Neural cell (in vitro differentiated cells): ENCODE results near the gene ACACA. TPM values are rescaled to one million over a fixed set of nuclear protein-coding genes. Genes with fewer than 3 reads are reported as not detected.

Experiments used
- H2AFZ ChIP-seq: fragments of 200-600, 300-800 bp; sonication (generic), shearing (Covaris generic); 2 replicates; pipeline ENCODE4 v1.6.0; 2014; ENCODE audit warnings: low read depth, mild to moderate bottlenecking, antibody characterized with exemption, low read length, moderate library complexity
- H3F3A ChIP-seq: fragments of 200-600 bp; shearing (Covaris generic); 2 replicates; pipeline ENCODE4 v1.6.1; 2016; ENCODE audit warnings: mild to moderate bottlenecking, moderate library complexity, mixed read lengths, antibody characterized with exemption, low read length; ENCODE audit not compliant: insufficient read depth, poor library complexity, severe bottlenecking
- H3K27ac ChIP-seq: fragments of 200-600, 300-800 bp; sonication (generic), shearing (Covaris generic); 2 replicates; pipeline ENCODE4 v1.5.1; 2014; ENCODE audit warnings: mild to moderate bottlenecking, low read length, moderate library complexity
- H3K27me3 ChIP-seq: fragments of 300-800, 200-600 bp; sonication (generic), shearing (Covaris generic); 2 replicates; pipeline ENCODE4 v1.6.0; 2014; ENCODE audit warnings: mild to moderate bottlenecking, low read depth, low read length, moderate library complexity; ENCODE audit not compliant: insufficient read depth
- H3K36me3 ChIP-seq: fragments of 300-800, 200-600 bp; sonication (generic), shearing (Covaris generic); 2 replicates; pipeline ENCODE4 v1.5.1; 2014; ENCODE audit warnings: mild to moderate bottlenecking, antibody characterized with exemption, low read length, moderate library complexity; ENCODE audit not compliant: insufficient read depth
- H3K4me2 ChIP-seq: fragments of 300-800, 200-600 bp; sonication (generic), shearing (Covaris generic); 2 replicates; pipeline ENCODE4 v1.6.0; 2014; ENCODE audit warnings: mild to moderate bottlenecking, low read length
- H3K4me3 ChIP-seq: fragments of 300-800, 200-600 bp; sonication (generic), shearing (Covaris generic); 2 replicates; pipeline ENCODE4 v1.5.1; 2014; ENCODE audit warnings: mild to moderate bottlenecking, low read length, moderate library complexity
- H3K79me2 ChIP-seq: fragments of 200-600 bp; shearing (Covaris generic); replicated peaks from 2 replicates; pipeline ENCODE4 v1.6.0; 2014; ENCODE audit warnings: mild to moderate bottlenecking, low read length, moderate library complexity; ENCODE audit not compliant: insufficient read depth
- H3K9ac ChIP-seq: fragments of 300-800, 200-600 bp; sonication (generic), shearing (Covaris generic); 2 replicates; pipeline ENCODE4 v1.6.1; 2016; ENCODE audit warnings: mild to moderate bottlenecking, low read length, mixed read lengths
- H3K9me2 ChIP-seq: fragments of 200-600 bp; shearing (Covaris generic); 2 replicates; pipeline ENCODE4 v1.6.1; 2016; ENCODE audit warnings: mild to moderate bottlenecking, low read length, mixed read lengths; ENCODE audit not compliant: insufficient read depth
- H3K9me3 ChIP-seq: fragments of 200-600, 300-800 bp; sonication (generic), shearing (Covaris generic); 2 replicates; pipeline ENCODE4 v1.6.1; 2016; ENCODE audit warnings: mild to moderate bottlenecking, mixed run types, low read length, moderate library complexity, mixed read lengths
- H4K20me1 ChIP-seq: fragments of 200-600 bp; shearing (Covaris generic); 2 replicates; pipeline ENCODE4 v1.6.1; 2016; ENCODE audit warnings: mild to moderate bottlenecking, mixed run types; ENCODE audit not compliant: insufficient read depth
- EP300 ChIP-seq: fragments of 450-650 bp; conservative IDR thresholded peaks from 2 replicates; pipeline ENCODE4 v1.6.1; 2014; ENCODE audit warnings: antibody characterized with exemption, mild to moderate bottlenecking, moderate library complexity; ENCODE audit not compliant: poor library complexity, severe bottlenecking
- EZH2 ChIP-seq: fragments of 200-600, 300-800 bp; shearing (Covaris generic), sonication (generic); IDR thresholded peaks from 2 replicates; pipeline ENCODE4 v1.6.1; 2014; ENCODE audit warnings: antibody characterized with exemption, low read length, borderline replicate concordance, mild to moderate bottlenecking; ENCODE audit not compliant: insufficient read depth, poor library complexity, severe bottlenecking
- MXI1 ChIP-seq: fragments of 450-650 bp; conservative IDR thresholded peaks from 2 replicates; pipeline ENCODE4 v1.6.1; 2014; ENCODE audit warnings: antibody characterized with exemption, mild to moderate bottlenecking; ENCODE audit not compliant: poor library complexity, severe bottlenecking
- POLR2AphosphoS5 ChIP-seq: IDR thresholded peaks from 2 replicates; pipeline ENCODE4 v1.6.1; 2012
- RAD21 ChIP-seq: fragments of 450-650 bp; conservative IDR thresholded peaks from 2 replicates; pipeline ENCODE4 v1.6.1; 2014; ENCODE audit warnings: antibody characterized with exemption, mild to moderate bottlenecking, moderate library complexity
- SMC3 ChIP-seq: fragments of 450-650 bp; conservative IDR thresholded peaks from 2 replicates; pipeline ENCODE4 v1.6.1; 2014; ENCODE audit warnings: antibody characterized with exemption, mild to moderate bottlenecking, moderate library complexity; ENCODE audit not compliant: poor library complexity
- TAF1 ChIP-seq: IDR thresholded peaks from 2 replicates; pipeline ENCODE4 v1.6.1; 2012; ENCODE audit warnings: low read depth
- polyA plus RNA-seq: library from polyadenylated mRNA; depleted of rRNA; stranded (reverse); fragments of >200 nt; gene quantifications from 2 replicates; pipeline ENCODE4 v1.2.3, GENCODE V29; 2014
- TF ChIP-seq, protein P1 (sequence below): fragments of 450-650 bp; IDR thresholded peaks from 2 replicates; pipeline ENCODE4 v1.5.1; 2014; ENCODE audit warnings: antibody characterized with exemption, mild to moderate bottlenecking, moderate library complexity; ENCODE audit not compliant: poor library complexity, severe bottlenecking
- TF ChIP-seq, protein P2 (sequence below): IDR thresholded peaks from 2 replicates; pipeline ENCODE4 v1.6.1; 2012; ENCODE audit warnings: borderline replicate concordance

The ACACA gene
- polyA plus RNA-seq, 1 donor from 2014 or later: 38.4 TPM

DNA sequence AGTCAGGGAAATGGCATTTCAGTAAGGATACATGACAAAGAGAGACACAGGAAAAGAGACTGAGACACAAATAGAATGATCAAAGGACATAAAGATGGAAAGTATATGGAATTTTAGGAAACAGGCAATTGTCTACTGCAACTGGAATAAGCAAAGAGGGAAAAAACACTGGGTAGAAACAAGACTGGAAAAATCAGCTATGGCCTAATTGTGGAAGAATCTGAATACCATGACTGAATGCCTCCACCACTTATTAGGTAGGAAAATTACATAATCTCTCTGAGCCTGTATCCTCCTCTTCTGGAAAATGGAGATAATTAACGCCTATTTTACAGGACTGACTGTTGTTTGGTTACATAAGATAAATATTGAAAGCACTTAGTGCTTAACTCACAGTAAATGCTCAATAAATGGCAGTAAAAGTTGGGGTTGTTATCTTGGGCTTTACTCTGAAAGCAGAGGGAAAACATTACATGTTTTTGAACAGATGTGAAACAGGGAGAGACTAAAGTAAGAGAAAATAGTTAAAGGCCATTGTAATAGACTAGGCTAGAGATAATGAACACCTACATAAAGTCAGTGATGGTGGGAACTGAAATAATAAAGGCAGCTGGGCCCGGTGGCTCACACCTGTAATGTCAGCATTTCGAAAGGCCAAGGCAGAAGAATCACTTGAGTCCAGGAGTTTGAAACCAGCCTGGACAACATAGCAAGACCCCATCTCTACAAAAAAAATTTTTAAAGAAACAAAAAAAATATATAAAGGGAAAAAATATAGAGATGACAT is 94.3 kb downstream of the ACACA start:
- Histone ChIP-seq H3K9ac (no peak overlapping the region), H3K4me3 (no peak overlapping the region), H3K4me2 (no peak overlapping the region), H3K27ac (no peak overlapping the region), H3K27me3 (no peaks in the 10 kb centered on the region), H3K79me2 (no peaks in the 10 kb centered on the region), H3F3A (no peaks in the 10 kb centered on the region), H3K9me3 (no peaks in the 10 kb centered on the region), H2AFZ (no peak overlapping the region), H3K36me3 (no peaks in the 10 kb centered on the region), H3K9me2 (no peaks in the 10 kb centered on the region), H4K20me1 (no peaks in the 10 kb centered on the region)
- TF ChIP-seq EP300 (no peak), EZH2 (no peak), SMC3 (no peak), MXI1 (no peak), TAF1 (no peak), RAD21 (no peak), POLR2AphosphoS5 (no peak)
- TF ChIP-seq, protein P1, sequence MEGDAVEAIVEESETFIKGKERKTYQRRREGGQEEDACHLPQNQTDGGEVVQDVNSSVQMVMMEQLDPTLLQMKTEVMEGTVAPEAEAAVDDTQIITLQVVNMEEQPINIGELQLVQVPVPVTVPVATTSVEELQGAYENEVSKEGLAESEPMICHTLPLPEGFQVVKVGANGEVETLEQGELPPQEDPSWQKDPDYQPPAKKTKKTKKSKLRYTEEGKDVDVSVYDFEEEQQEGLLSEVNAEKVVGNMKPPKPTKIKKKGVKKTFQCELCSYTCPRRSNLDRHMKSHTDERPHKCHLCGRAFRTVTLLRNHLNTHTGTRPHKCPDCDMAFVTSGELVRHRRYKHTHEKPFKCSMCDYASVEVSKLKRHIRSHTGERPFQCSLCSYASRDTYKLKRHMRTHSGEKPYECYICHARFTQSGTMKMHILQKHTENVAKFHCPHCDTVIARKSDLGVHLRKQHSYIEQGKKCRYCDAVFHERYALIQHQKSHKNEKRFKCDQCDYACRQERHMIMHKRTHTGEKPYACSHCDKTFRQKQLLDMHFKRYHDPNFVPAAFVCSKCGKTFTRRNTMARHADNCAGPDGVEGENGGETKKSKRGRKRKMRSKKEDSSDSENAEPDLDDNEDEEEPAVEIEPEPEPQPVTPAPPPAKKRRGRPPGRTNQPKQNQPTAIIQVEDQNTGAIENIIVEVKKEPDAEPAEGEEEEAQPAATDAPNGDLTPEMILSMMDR: no peak
- TF ChIP-seq, protein P2, sequence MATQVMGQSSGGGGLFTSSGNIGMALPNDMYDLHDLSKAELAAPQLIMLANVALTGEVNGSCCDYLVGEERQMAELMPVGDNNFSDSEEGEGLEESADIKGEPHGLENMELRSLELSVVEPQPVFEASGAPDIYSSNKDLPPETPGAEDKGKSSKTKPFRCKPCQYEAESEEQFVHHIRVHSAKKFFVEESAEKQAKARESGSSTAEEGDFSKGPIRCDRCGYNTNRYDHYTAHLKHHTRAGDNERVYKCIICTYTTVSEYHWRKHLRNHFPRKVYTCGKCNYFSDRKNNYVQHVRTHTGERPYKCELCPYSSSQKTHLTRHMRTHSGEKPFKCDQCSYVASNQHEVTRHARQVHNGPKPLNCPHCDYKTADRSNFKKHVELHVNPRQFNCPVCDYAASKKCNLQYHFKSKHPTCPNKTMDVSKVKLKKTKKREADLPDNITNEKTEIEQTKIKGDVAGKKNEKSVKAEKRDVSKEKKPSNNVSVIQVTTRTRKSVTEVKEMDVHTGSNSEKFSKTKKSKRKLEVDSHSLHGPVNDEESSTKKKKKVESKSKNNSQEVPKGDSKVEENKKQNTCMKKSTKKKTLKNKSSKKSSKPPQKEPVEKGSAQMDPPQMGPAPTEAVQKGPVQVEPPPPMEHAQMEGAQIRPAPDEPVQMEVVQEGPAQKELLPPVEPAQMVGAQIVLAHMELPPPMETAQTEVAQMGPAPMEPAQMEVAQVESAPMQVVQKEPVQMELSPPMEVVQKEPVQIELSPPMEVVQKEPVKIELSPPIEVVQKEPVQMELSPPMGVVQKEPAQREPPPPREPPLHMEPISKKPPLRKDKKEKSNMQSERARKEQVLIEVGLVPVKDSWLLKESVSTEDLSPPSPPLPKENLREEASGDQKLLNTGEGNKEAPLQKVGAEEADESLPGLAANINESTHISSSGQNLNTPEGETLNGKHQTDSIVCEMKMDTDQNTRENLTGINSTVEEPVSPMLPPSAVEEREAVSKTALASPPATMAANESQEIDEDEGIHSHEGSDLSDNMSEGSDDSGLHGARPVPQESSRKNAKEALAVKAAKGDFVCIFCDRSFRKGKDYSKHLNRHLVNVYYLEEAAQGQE: no peak

DNA sequence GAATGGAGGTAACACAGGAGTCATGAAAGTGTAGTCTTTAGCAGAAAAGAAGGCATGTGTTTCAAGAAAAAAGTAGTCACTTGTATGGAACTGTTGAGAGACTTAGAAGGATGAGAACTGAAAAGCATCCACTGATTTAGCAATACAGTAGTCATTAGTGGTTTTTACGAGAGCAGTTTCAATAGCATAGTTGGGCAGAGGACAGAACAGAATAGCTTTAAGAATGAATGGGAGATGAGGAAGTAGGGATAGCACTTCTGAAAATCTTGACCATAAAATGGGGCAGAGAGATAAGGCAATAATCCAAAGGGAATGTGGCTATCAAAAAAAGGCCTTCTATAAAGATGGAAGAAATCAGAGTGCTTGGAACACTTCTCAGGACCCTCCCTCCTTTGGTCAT is 95.7 kb downstream of the ACACA start:
- Histone ChIP-seq H2AFZ (no peak overlapping the region), H3K9ac (no peak overlapping the region), H3K4me3 (no peak overlapping the region), H3K36me3 (no peaks in the 10 kb centered on the region), H3K9me2 (no peaks in the 10 kb centered on the region), H3K27ac (no peak overlapping the region), H3K79me2 (no peaks in the 10 kb centered on the region), H3K4me2 (no peak overlapping the region), H3K9me3 (no peaks in the 10 kb centered on the region), H4K20me1 (no peaks in the 10 kb centered on the region), H3K27me3 (no peaks in the 10 kb centered on the region), H3F3A (no peaks in the 10 kb centered on the region)
- no peak for TF ChIP-seq MXI1
- TF ChIP-seq EZH2: no peak
- TF ChIP-seq, protein P2: no peak
- TF ChIP-seq POLR2AphosphoS5: no peak
- no peak for TF ChIP-seq EP300
- no peak for TF ChIP-seq SMC3
- no peak for TF ChIP-seq TAF1
- TF ChIP-seq, protein P1: no peak
- no peak for TF ChIP-seq RAD21
